HepG2 (cell line): ENCODE results near the gene THOC1. TPM values are rescaled to one million over a fixed set of nuclear protein-coding genes. Genes with fewer than 3 reads are reported as not detected.

ENCODE experiments used
- ATAC-seq: fragments of 200-7000 bp; cut with Tn5 transposase; 3 replicates; pipeline ENCODE4 v1.9.1; 2020; ENCODE audit warnings: mild to moderate bottlenecking, moderate library complexity
- BruUV-seq: library from RNA; stranded (reverse); fragments of 400-500 nt; replicated peaks from 2 replicates; lab custom pipeline; 2021; lab: Mats Ljungman, UMichigan
- CTCF ChIA-PET: fragments of 300-600 bp; formaldehyde crosslinking; extraction: SDS; loops from one replicate; lab custom pipeline; 2021; ENCODE audit warnings: low total read pairs, inconsistent platforms, low intra/inter-chr PET ratio; lab: Yijun Ruan, JAX
- POLR2A ChIA-PET: fragments of 350-600 bp; sonication (Branson Sonifier 250); formaldehyde crosslinking; loops from one replicate; lab custom pipeline; 2020; ENCODE audit warnings: antibody characterized with exemption, inconsistent platforms; lab: Yijun Ruan, JAX
- DNase-seq: peaks from one replicate; pipeline ENCODE4 v3.0.0-alpha.2; 2015; ENCODE audit warnings: low spot score
- FAIRE-seq: peaks from 3 replicates; lab custom pipeline; 2011; peaks lifted over from hg19 to GRCh38; lab: Jason Lieb, UNC
- H2AFZ ChIP-seq: one replicate; pipeline ENCODE4 v1.6.1; 2011; ENCODE audit warnings: low read length, inconsistent platforms
- H3K27ac ChIP-seq: fragments of 300-600 bp; 3 replicates; pipeline ENCODE4 v1.8.0; 2011; ENCODE audit warnings: mixed run types, mild to moderate bottlenecking, mixed read lengths, low read length, inconsistent platforms; ENCODE audit not compliant: insufficient read depth; ENCODE audit errors: extremely low read length
- H3K27me3 ChIP-seq, 2 experiments: fragments of 200-600 bp in 1 of 2; 2 replicates in 1 of 2; 3 replicates in 1 of 2; pipeline versions ENCODE4 v1.6.0 to v1.8.0; 2011; ENCODE audit warnings: low read length in 2 of 2, mild to moderate bottlenecking in 2 of 2, moderate library complexity in 2 of 2, inconsistent platforms in 1 of 2; ENCODE audit not compliant: insufficient read depth in 2 of 2, control insufficient read depth in 1 of 2
- H3K36me3 ChIP-seq, 2 experiments: fragments of 200-600 bp in 1 of 2; replicated peaks in 1 of 2; 2 replicates in 1 of 2; 3 replicates in 1 of 2; pipeline versions ENCODE4 v1.5.1 to v1.8.0; 2011; ENCODE audit warnings: low read length in 2 of 2, inconsistent platforms in 1 of 2; ENCODE audit not compliant: insufficient read depth in 2 of 2, control insufficient read depth in 1 of 2
- H3K4me1 ChIP-seq: 2 replicates; pipeline ENCODE4 v1.5.1; 2012; ENCODE audit warnings: low read length, inconsistent platforms; ENCODE audit not compliant: insufficient read depth
- H3K4me2 ChIP-seq: 2 replicates; pipeline ENCODE4 v1.6.0; 2011; ENCODE audit warnings: low read depth, low read length, inconsistent platforms
- H3K4me3 ChIP-seq, 3 experiments: fragments of 200-600 bp in 1 of 3; sonication (generic), shearing (Covaris generic) in 1 of 3; replicated peaks in 1 of 3; 2 replicates each; pipeline ENCODE4 v1.5.1; 2011 to 2016; ENCODE audit warnings: low read length in 3 of 3, inconsistent platforms in 2 of 3, low read depth in 2 of 3, mild to moderate bottlenecking in 2 of 3, control low read depth in 1 of 3, mixed read lengths in 1 of 3; ENCODE audit not compliant: insufficient read depth in 1 of 3
- H3K79me2 ChIP-seq: one replicate; pipeline ENCODE4 v1.6.1; 2011; ENCODE audit warnings: low read length, inconsistent platforms; ENCODE audit not compliant: insufficient read depth
- H3K9ac ChIP-seq: 2 replicates; pipeline ENCODE4 v1.6.0; 2011; ENCODE audit warnings: mild to moderate bottlenecking, low read depth, low read length, inconsistent platforms; ENCODE audit not compliant: insufficient read depth
- H3K9me3 ChIP-seq: 2 replicates; pipeline ENCODE4 v1.5.1; 2012; ENCODE audit warnings: mild to moderate bottlenecking, low read length
- H4K20me1 ChIP-seq: 2 replicates; pipeline ENCODE4 v1.6.0; 2011; ENCODE audit warnings: inconsistent platforms, mild to moderate bottlenecking, low read length, moderate library complexity; ENCODE audit not compliant: insufficient read depth
- HOXA9 ChIP-seq: sonication (generic); formaldehyde crosslinking; IDR thresholded peaks from 2 replicates; pipeline ENCODE4 v1.8.1; 2022; ENCODE audit warnings: missing genetic modification reagents, mild to moderate bottlenecking, moderate library complexity, borderline replicate concordance
- IRX3 ChIP-seq: sonication (generic); formaldehyde crosslinking; IDR thresholded peaks from 2 replicates; pipeline ENCODE4 v1.8.1; 2023; ENCODE audit warnings: mild to moderate bottlenecking, low read depth, missing genetic modification reagents, borderline replicate concordance
- JUNB ChIP-seq: sonication (generic); formaldehyde crosslinking; IDR thresholded peaks from 2 replicates; pipeline ENCODE4 v1.8.0; 2022; ENCODE audit warnings: missing genetic modification reagents, mild to moderate bottlenecking, borderline replicate concordance
- NFE2L1 ChIP-seq: sonication (generic); formaldehyde crosslinking; IDR thresholded peaks from 2 replicates; pipeline ENCODE4 v1.4.0; 2020; ENCODE audit warnings: missing genetic modification reagents, mild to moderate bottlenecking, borderline replicate concordance
- NONO ChIP-seq, 2 experiments: fragments of 450-650 bp in 1 of 2; sonication (generic) in 1 of 2; formaldehyde crosslinking in 1 of 2; IDR thresholded peaks in 1 of 2; conservative IDR thresholded peaks in 1 of 2; 2 replicates each; pipeline versions ENCODE4 v1.6.1 to v1.8.0; 2017 to 2022; ENCODE audit warnings: mild to moderate bottlenecking in 1 of 2, missing genetic modification reagents in 1 of 2, moderate library complexity in 1 of 2
- NR2F6 ChIP-seq, 2 experiments: IDR thresholded peaks; 2 replicates each; pipeline ENCODE4 v1.6.1; 2016; ENCODE audit warnings: antibody characterized with exemption in 1 of 2, mild to moderate bottlenecking in 1 of 2
- RAD21 ChIP-seq: fragments of 450-650 bp; formaldehyde crosslinking; IDR thresholded peaks from 2 replicates; pipeline ENCODE4 v1.5.0; 2020; ENCODE audit warnings: mild to moderate bottlenecking
- THAP11 ChIP-seq: IDR thresholded peaks from 2 replicates; pipeline ENCODE4 v1.6.1; 2016; ENCODE audit warnings: missing biosample characterization, missing genetic modification reagents
- ZNF180 ChIP-seq: sonication (generic); formaldehyde crosslinking; IDR thresholded peaks from 2 replicates; pipeline ENCODE4 v1.4.0; 2020; ENCODE audit warnings: low read depth, missing genetic modification reagents, borderline replicate concordance
- ZNF296 ChIP-seq: sonication (generic); formaldehyde crosslinking; conservative IDR thresholded peaks from 2 replicates; pipeline ENCODE4 v1.5.0; 2020; ENCODE audit warnings: mild to moderate bottlenecking, missing genetic modification reagents
- ZNF550 ChIP-seq: sonication (generic); formaldehyde crosslinking; IDR thresholded peaks from 2 replicates; pipeline ENCODE4 v1.4.0; 2020; ENCODE audit warnings: mild to moderate bottlenecking, missing genetic modification reagents, borderline replicate concordance
- ZNF577 ChIP-seq: sonication (generic); formaldehyde crosslinking; IDR thresholded peaks from 2 replicates; pipeline ENCODE4 v1.4.0; 2020; ENCODE audit warnings: mild to moderate bottlenecking, low read depth, missing genetic modification reagents, borderline replicate concordance
- ZNF788 ChIP-seq: sonication (generic); formaldehyde crosslinking; IDR thresholded peaks from 2 replicates; pipeline ENCODE4 v1.5.0; 2020; ENCODE audit warnings: mild to moderate bottlenecking, missing genetic modification reagents, borderline replicate concordance
- WGBS: methylation state at CpG from one replicate; pipeline ENCODE4 v1.1.6; 2017; ENCODE audit warnings: low lambda C conversion rate; 5-methylcytosine and 5-hydroxymethylcytosine counted together
- in situ Hi-C: cut with HindIII; loops from 2 replicates; pipeline ENCODE4 v1.10.0; 2017; ENCODE audit warnings: low pct_unique_long_range_greater_than_20kb; ENCODE audit not compliant: extremely low pct_ligation_motif_present
- intact Hi-C: fragments of 100-400 bp; cut with micrococcal nuclease; formaldehyde crosslinking; loops from one replicate; pipeline ENCODE4 v1.10.0; 2022; ENCODE audit not compliant: unreplicated experiment
- polyA plus RNA-seq, 8 experiments: library from polyadenylated mRNA; depleted of rRNA in 3 of 8; stranded (reverse) in 7 of 8; unstranded in 1 of 8; fragments of >200 nt; fragmentation: Illumina TruSeq in 4 of 8; extraction: Trizol in 4 of 8; gene quantifications; 2 replicates each; pipeline versions ENCODE4 v1.2.1 to v1.2.3, GENCODE V29; 2011 to 2016; ENCODE audit warnings: low read depth in 4 of 8, missing spikeins in 1 of 8, mixed read lengths in 1 of 8; ENCODE audit not compliant: insufficient read depth in 1 of 8
- total RNA-seq, 5 experiments: library from RNA; depleted of rRNA; stranded (reverse); fragments of >200 nt; fragmentation: Illumina TruSeq; extraction: Trizol; gene quantifications; 2 replicates each; pipeline ENCODE4 v1.2.3, GENCODE V29; 2016; ENCODE audit warnings: low read depth in 1 of 5
- TF ChIP-seq, protein P1 (sequence below): sonication (generic); formaldehyde crosslinking; IDR thresholded peaks from 2 replicates; pipeline ENCODE4 v1.8.0; 2022; ENCODE audit warnings: mild to moderate bottlenecking, missing genetic modification reagents
- TF ChIP-seq, protein P2 (sequence below), 2 experiments: sonication (generic) in 1 of 2; formaldehyde crosslinking in 1 of 2; IDR thresholded peaks; 2 replicates each; pipeline versions ENCODE4 v1.4.0 to v1.6.1; 2018 to 2020; ENCODE audit warnings: missing genetic modification reagents in 2 of 2, borderline replicate concordance in 1 of 2, low read depth in 1 of 2, mild to moderate bottlenecking in 1 of 2, missing biosample characterization in 1 of 2

THOC1 gene
- total and polyA plus RNA-seq, 2 of the 13 experiments (the other 11 are each of a cell fraction or from before 2014, with no cell fraction given) = 40.6 to 56.7 TPM

DNA sequence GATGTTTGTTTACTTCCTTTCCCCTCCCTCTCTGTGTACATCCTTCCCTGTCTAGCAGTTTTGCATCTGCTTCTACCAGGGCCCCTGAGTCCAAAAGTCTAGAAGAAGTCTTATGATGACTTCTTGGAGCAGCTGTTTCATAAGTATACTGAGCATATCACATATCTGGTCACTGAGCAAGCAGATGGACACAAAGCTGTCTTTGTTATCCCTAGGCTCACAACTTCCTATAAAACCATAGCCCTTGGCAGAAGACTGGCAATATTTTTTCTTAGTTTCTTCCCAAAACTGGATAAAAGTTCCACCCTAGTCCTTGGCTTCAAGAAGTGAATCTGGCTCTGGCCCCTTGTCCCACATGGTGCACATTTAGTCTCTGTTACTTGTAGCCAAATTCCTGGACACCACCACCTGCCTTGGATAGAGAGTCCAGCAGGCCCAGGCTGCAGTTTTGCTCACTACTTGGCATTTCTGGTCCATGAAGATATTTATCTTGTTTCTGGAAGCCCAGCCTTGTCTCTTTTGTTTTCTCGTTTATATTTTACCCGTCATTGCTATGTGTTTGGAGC, 22.5 kb downstream of the THOC1 start (continued):
- TF ChIP-seq ZNF788 (CRISPR knock-in tag) (no peak), ZNF296 (CRISPR knock-in tag) (no peak), JUNB (no peak), IRX3 (CRISPR knock-in tag) (no peak)

DNA sequence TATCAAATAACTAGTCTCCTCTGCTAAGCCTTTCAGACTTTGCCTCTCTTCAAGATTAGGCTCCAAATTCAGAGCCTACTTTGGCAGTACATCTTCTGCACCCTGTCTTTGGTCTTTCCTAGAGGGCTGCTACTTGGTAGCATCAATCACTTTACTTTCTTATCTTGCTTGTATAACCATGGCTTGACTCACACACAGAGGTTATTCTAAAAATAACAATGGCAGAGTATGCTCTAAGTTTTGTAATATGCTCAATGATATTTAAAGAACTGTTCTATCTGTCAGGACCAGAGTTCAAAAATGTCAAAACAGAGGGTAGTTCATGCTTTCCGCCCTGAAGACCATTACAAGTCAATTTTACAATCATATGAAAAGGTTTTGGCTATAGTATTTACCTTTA, 27.7 kb downstream of the THOC1 start:
- intact Hi-C loops = no loop called here
- POLR2A ChIA-PET = no interaction called here

DNA sequence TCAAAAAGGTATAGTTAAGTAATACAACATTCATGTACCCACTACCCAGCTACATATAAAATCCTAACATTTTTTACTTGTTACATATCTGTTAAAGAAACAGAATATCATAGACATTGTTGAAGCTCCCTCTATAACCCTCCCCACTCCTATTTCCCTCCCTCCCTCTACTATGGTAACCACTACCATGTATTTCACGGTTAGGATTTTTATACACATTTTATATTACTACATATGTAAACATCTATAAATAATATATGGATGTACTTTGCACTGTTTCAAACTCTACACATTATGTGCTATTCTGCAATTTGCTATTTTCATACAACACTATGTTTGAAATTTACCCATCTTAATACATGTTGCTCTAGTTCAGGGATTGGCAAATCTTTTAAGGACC, 36.3 kb downstream of the THOC1 start:
- no peak overlapping the region for H3K4me2 ChIP-seq
- ChIA-PET POLR2A (no interaction called here), CTCF (no interaction called here)
- in situ Hi-C loops (no loop called here), intact Hi-C loops (no loop called here)
- H3K4me3 ChIP-seq = no peak overlapping the region
- no peak overlapping the region for H3K27ac ChIP-seq
- H3K4me1 ChIP-seq = no peaks in the 10 kb centered on the region
- no peak for DNase-seq
- no peak for ATAC-seq
- H3K36me3 ChIP-seq = peaks cover 4 to 19% of the 10 kb centered on the region in 2 experiments; a peak in 3 of 5 replicates
- no peaks in the 10 kb centered on the region for H4K20me1 ChIP-seq
- no peaks in the 10 kb centered on the region for H3K9me3 ChIP-seq
- H3K79me2 ChIP-seq = no peaks in the 10 kb centered on the region
- H3K9ac ChIP-seq = no peak overlapping the region
- no peak overlapping the region for H2AFZ ChIP-seq
- 100% methylated on average over 1 of the region's 1 CpG for WGBS
- FAIRE-seq = no peak
- BruUV-seq = no TSS peak
- no peaks in the 10 kb centered on the region for H3K27me3 ChIP-seq
- TF ChIP-seq HOXA9 (CRISPR knock-in tag) (no peak), NR2F6 (IDR thresholded peaks at IDR 0.05) (no peak), NR2F6 (CRISPR knock-in tag; IDR thresholded peaks at IDR 0.05) (no peak), ZNF550 (CRISPR knock-in tag) (no peak), RAD21 (no peak)
- TF ChIP-seq, protein P1, sequence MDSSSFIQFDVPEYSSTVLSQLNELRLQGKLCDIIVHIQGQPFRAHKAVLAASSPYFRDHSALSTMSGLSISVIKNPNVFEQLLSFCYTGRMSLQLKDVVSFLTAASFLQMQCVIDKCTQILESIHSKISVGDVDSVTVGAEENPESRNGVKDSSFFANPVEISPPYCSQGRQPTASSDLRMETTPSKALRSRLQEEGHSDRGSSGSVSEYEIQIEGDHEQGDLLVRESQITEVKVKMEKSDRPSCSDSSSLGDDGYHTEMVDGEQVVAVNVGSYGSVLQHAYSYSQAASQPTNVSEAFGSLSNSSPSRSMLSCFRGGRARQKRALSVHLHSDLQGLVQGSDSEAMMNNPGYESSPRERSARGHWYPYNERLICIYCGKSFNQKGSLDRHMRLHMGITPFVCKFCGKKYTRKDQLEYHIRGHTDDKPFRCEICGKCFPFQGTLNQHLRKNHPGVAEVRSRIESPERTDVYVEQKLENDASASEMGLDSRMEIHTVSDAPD (CRISPR knock-in tag) = no peak
- TF ChIP-seq, protein P2, sequence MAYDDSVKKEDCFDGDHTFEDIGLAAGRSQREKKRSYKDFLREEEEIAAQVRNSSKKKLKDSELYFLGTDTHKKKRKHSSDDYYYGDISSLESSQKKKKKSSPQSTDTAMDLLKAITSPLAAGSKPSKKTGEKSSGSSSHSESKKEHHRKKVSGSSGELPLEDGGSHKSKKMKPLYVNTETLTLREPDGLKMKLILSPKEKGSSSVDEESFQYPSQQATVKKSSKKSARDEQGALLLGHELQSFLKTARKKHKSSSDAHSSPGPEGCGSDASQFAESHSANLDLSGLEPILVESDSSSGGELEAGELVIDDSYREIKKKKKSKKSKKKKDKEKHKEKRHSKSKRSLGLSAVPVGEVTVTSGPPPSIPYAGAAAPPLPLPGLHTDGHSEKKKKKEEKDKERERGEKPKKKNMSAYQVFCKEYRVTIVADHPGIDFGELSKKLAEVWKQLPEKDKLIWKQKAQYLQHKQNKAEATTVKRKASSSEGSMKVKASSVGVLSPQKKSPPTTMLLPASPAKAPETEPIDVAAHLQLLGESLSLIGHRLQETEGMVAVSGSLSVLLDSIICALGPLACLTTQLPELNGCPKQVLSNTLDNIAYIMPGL (CRISPR knock-in tag; IDR thresholded peaks at IDR 0.05; ENCODE audit: borderline replicate concordance in 1 of 2, low read depth in 1 of 2) = no peak

More for the DNA sequence above, 27.7 kb downstream of the THOC1 start:
- ATAC-seq (no peak), FAIRE-seq (no peak), DNase-seq (no peak)
- peaks cover 1 to 17% of the 10 kb centered on the region in 2 experiments; a peak in 4 of 5 replicates for H3K36me3 ChIP-seq
- no TSS peak for BruUV-seq
- H3K27me3 ChIP-seq = no peaks in the 10 kb centered on the region
- H3K4me3 ChIP-seq = no peak overlapping the region
- H3K9me3 ChIP-seq = no peaks in the 10 kb centered on the region
- H2AFZ ChIP-seq = no peak overlapping the region
- CTCF ChIA-PET = no interaction called here
- no peak overlapping the region for H3K27ac ChIP-seq
- no peaks in the 10 kb centered on the region for H4K20me1 ChIP-seq
- no peak for TF ChIP-seq NFE2L1 (CRISPR knock-in tag)
- no peak for TF ChIP-seq ZNF577 (CRISPR knock-in tag)
- no peak for TF ChIP-seq NONO (IDR thresholded peaks at IDR 0.05)
- TF ChIP-seq NONO (CRISPR knock-in tag; conservative IDR thresholded peaks at IDR 0.05) = no peak
- TF ChIP-seq THAP11 (CRISPR knock-in tag) = no peak
- TF ChIP-seq ZNF180 = no peak
- TF ChIP-seq, all 625 proteins: peak for 0
- WGBS = 100% methylated on average over 1 of the region's 1 CpG
- in situ Hi-C loops = no loop called here
- Histone ChIP-seq H3K79me2 (no peaks in the 10 kb centered on the region), H3K4me1 (no peaks in the 10 kb centered on the region), H3K9ac (no peak overlapping the region), H3K4me2 (no peak overlapping the region)
